HG02571 (cell line): ENCODE measurements around the gene RACK1.

Experiments
- ATAC-seq: cut with Tn5 transposase; IDR thresholded peaks from one replicate; pipeline ENCODE4 v1.9.1; 2021; ENCODE audit warnings: mild to moderate bottlenecking, moderate library complexity; ENCODE audit not compliant: unreplicated experiment

RACK1 gene

DNA sequence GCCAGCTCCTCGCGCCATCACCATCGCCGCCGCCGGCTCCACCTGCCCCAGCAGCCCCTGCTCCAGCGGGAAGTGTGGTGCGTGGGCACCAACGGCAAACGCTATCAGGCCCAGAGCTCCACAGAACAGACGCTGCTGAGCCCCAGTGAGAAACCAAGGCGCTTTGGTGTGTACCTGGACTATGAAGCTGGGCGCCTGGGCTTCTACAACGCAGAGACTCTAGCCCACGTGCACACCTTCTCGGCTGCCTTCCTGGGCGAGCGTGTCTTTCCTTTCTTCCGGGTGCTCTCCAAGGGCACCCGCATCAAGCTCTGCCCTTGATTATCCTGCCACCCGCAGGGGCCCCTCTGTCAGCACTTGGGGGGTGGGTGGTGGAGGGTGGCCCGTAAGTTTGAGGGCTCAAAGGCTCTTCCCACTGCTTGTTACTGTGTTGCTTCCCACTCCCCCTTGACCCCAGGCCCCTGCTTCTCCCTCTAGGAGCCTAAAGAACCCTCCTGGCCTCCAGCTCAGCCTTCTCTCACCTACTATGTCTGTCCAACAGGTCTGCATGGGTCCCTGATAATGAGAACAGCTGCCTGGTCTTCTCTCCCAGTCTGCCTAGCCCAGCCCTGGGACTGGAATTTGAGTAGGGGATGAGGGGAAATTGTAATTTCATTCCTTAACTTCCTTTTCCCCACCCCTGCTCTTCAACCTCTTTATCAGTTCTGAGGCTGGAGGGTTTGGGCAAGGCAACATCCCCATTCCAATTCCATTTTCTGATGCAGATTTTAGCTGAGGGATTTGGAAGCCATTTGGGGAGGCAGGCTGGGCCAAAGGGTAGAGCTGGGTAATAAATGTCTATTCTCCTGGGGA, 9.0 kb downstream of the RACK1 start:
- no peak for ATAC-seq

DNA sequence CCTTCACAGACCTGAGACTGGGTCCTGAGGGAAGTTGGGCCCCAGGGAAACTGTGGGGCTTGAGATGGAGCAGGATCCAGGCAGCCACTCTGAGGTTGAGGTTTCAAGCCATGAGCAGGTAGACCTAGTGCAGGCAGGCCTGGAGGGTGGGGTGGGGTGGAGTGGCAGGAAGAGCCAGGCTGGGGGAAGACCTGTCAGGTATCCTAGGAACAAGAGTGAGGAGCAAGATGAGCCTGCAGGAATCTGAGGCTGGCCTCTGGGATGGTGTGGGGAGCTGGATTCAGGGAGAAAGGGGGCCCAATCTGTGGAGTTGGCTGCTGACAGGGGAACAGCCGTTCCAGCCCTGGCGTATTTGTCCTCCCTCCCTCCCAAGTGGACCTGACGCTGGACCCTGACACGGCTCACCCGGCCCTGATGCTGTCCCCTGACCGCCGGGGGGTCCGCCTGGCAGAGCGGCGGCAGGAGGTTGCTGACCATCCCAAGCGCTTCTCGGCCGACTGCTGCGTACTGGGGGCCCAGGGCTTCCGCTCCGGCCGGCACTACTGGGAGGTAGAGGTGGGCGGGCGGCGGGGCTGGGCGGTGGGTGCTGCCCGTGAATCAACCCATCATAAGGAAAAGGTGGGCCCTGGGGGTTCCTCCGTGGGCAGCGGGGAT, 9.8 kb downstream of the RACK1 start:
- ATAC-seq: no peak

DNA sequence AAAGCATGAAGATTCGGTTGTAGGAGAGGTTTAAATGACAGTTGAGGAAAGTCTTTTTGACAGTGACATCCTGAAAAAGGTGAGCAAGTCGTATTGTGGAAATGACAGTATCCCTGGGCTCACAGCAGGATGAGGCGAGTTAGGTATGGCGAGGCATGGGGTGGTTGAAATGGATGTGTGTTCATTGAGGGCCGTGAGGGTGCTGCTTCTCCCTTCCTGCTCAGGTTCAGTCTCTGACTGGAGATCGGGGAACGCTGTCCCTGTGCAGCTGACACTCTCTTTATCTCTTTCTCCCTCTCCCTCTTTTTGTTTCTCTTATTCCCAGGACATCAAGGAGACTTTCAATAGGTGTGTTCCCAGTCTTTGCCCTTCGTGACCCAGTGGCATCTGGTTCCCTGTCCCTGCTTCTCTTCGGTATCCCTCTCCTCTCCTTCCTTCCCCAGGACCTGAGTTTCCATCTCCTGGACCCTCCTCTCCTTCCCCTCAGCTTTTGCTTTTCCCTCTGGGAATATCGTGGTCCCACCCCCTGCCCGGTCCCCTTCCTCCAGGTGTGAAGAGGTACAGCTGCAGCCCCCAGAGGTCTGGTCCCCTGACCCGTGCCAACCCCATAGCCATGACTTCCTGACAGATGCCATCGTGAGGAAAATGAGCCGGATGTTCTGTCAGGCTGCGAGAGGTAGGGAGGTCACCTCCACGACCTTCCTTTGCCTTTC, 10.5 kb downstream of the RACK1 start:
- no peak for ATAC-seq

DNA sequence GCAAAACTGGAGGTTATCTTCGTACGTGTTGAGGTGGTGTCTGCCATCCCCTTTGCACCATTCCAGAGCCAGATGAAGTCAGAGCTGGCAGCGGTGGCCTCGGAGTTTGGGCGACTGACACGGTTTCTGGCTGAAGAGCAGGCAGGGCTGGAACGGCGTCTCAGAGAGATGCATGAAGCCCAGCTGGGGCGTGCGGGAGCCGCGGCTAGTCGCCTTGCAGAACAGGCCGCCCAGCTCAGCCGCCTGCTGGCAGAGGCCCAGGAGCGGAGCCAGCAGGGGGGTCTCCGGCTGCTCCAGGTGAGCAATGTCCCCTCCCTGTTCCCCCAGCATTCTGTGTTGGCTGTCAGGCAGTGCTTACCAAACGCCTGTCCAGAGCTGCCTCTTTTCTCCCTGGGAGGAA, 11.1 kb downstream of the RACK1 start:
- ATAC-seq: no peak

DNA sequence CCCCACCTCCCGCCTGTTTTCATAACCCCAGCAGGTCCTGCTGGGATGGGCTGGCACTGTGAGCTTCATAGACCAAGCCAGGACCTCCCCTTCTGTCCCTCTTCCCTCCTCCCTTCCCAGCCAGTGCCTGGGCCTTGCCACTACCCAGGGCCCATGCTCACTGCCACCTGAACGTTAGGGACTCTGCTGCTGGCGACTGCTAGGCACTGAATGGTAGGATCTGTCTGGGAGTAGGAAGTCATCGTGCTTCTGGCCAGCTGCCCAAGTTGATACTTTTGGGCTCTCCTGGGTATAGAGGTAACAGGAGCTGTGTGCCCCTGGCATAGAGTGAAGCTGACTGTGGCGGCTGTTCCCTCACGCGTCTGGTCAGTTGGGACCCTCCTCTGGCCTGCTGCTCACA, 12.3 kb downstream of the RACK1 start:
- no peak for ATAC-seq

DNA sequence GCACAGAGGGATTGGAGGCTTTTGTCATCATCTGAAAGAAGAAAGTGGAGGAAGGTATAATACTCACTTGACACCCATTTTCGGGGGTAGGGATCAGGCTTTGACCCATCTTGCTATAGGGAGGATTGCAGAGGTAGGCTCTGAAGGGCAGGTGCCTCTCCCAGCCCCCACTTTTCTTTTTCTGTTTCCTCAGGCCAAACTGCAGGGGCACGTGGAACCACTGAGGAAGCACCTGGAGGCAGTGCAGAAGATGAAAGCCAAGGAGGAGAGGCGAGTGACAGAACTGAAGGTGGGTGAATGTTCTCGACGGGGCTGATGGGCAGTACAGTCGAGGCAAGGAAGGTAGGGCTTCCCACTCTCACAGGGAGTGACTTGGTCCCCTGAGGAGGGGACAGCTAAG, 13.2 kb downstream of the RACK1 start:
- ATAC-seq: no peak

DNA sequence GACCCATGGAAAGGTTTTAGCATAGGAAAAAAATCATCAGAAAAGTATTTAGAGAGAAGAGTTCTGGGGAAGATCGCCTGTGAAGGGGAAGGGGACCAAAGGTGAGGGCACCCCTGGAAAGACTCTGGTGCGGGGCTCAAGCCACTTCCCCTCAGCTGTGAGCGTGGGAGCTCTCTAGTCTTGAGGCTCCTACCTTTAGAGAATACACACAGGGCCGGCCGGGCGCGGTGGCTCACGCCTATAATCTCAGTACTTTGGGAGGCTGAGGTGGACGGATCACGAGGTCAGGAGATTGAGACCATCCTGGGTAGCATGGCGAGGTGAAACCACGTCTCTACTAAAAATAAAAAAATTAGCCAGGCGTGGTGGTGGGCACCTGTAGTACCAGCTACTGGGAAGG, 13.7 kb downstream of the RACK1 start:
- ATAC-seq: no peak

DNA sequence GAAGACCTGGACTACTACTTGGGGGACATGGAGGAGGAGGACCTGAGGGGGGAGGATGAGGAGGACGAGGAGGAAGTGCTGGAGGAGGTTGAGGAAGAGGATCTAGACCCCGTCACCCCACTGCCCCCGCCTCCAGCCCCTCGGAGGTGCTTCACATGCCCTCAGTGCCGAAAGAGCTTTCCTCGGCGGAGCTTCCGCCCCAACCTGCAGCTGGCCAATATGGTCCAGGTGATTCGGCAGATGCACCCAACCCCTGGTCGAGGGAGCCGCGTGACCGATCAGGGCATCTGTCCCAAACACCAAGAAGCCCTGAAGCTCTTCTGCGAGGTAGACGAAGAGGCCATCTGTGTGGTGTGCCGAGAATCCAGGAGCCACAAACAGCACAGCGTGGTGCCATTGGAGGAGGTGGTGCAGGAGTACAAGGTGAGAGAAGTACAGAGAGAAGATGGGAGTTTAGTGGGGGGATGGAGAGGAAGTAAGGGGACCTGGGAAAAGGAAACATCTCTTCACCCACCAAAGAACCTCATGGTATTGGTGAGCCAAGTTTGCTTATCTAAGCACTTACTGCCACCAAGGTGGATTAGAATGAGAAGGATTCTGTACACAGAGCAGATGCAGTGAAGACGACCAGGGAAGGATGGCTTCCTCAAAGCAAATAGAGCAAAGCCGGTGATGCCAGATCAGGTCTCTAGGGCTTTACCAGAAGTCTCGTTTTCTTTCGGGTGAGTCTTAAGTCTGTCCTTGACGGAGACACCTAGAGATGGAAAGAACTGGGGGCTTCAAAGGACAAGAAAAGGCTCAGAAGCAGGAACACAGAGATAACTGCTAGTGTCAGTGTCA, 19.1 kb downstream of the RACK1 start:
- no peak for ATAC-seq

DNA sequence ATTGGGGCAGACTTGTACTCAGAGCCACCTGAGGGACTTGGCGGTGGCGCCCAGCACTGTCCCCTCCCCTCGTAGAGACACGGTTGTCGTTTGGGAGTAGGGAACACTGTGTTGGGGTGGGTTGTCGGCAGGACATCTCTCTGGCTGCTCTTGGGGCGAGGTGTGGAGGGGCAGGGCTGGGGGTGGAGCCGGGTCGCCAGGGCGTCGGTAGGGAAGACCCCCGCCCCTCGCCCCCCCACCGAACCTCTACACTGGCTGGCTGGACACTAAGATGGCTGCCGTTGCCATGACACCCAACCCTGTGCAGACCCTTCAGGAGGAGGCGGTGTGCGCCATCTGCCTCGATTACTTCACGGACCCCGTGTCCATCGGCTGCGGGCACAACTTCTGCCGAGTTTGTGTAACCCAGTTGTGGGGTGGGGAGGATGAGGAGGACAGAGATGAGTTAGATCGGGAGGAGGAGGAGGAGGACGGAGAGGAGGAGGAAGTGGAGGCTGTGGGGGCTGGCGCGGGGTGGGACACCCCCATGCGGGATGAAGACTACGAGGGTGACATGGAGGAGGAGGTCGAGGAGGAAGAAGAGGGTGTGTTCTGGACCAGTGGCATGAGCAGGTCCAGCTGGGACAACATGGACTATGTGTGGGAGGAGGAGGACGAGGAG, 19.8 kb downstream of the RACK1 start:
- no peak for ATAC-seq

DNA sequence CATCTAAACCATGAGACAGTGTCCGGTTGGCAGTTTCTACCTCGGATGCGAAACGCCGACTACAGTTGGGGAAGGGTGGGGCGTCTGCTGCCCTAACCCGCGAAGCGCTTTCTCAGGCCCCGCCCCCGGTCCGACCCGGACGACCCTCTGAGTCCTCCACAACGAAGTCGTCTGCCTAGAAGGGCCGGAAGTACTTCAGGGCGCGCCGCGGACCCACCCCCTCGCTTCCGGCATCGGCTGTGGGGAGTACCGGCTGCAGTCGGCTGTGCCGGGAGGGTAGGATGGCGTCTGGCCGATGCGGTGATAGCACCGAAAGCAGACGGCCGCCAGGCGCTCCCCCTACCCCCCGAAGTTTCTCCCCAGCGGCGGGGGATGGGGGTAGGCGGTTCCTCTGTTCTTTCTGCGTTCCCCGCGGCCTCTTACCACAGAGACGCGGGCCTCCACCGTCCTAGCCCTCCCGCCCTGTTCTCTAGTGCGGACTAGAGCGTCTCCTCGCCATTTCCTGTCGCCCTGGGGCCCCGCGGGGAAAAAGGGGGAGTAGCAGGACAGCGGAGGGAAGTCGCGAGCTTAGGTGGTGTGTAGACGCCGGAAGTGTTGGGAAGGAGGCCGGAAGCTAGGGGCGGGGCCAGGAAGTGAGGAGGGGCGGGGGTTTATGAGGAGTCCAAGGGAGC, 20.5 kb downstream of the RACK1 start, which contains the start of gene TRIM41:
Gene TRIM41 (plus strand): TSS at position 224 of the 671 bp plus-strand sequence. CDS start 719 bp downstream, outside the sequence.
- ATAC-seq: peak; percentile 66

DNA sequence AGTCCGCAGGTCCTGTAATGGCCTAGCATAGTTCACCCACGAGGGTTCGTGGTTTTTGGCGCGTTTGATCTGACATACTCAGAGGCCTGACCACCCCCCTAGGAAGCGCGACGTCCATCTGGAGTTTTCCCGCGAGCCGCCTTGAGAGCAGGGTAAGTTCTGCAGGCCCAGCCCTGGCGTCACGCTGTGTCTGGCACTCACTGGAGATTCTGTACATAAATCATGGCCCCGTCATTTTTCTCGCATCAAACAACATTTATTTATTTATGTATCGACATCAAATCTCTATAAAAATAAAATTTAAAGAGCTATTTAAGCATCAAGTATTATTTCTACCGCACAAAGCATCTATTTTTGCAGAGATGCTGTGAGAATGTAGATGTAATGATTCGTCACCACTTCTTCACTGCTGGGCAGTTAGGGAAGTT, 21.1 kb downstream of the RACK1 start:
- no peak for ATAC-seq

DNA sequence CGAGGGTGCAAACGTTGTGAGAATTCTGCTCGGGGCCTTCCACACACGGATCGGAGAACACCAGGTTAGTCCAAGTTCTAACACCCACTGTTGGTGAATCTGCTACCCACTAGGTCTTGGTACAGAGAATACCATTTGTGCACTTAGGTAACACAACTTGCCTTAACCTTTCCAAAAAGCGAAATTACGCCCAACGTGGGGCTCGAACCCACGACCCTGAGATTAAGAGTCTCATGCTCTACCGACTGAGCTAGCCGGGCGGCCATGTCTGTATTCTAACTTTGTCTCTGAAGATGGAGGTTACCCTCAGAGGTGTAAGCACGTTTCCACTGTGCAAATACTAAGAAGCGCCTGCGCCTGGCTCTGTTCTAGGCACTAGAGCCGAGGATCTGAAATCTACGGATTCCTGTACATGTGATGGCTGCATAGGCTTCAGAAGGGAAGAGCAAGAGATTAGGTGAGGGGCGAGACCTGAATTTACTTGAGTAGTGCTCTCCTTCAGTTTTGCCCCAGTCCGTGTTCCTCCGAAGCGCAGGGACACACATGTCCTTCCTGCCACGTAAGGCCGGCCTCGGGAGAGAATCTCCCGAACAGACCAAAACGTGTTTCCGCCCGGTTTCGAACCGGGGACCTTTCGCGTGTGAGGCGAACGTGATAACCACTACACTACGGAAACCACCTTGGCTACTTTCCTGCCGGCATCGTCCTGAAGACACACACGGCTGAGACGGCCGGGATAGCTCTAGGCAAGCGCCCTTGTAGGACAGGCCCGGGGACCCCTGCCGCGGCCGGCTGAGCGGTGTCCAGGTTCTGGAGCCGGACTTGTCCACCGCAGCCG, 21.7 kb downstream of the RACK1 start:
- peak; percentile 28 for ATAC-seq

DNA sequence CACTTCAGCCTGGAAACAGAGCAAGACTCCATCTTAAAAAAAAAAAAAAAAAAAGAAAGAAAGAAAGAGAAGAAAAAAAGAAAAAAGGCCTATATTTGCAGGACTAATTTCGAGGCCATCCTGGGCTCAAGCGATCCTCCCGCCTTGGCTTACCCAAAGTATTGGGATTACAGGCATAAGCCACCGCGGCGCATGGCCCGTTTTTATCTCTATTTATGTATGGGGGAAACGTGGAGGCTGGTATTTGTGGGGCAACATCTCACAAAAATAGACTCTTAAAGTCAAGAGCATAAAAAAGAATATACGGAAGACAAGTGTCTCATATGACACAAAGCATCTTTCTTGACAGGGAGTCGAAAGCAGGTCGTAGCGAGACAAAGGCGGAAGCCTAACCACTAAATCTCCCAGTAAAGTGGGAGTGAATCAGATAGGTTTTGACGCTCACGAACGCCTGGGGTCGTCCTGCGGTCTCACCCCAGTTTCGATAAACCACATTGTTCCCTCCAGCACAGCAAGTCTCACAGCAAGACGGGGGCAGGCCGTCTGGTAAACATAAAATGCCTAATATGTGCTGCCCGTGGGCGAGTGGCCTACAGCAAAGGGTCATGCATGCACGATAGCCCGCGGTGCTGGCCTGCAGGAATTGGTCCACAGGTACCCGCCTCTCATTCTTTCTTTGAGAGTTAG, 22.5 kb downstream of the RACK1 start:
- no peak for ATAC-seq

DNA sequence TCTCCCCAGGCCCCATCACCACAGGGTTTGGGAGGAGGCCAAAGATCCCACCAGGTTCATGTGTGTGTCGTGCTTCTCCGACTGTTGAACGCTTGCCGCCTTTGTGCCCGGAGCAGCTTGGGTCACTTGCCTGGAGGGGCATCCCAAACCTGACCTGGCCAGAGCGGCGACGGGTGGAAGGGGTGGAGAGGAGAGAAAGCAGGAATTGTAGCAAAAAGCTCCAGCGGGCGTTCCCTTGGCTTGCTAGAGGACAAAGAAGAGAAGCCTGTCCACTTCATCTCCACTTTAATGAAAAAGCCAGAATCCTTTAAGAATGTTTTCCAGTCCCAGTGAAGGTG, 23.6 kb downstream of the RACK1 start:
- no peak for ATAC-seq

DNA sequence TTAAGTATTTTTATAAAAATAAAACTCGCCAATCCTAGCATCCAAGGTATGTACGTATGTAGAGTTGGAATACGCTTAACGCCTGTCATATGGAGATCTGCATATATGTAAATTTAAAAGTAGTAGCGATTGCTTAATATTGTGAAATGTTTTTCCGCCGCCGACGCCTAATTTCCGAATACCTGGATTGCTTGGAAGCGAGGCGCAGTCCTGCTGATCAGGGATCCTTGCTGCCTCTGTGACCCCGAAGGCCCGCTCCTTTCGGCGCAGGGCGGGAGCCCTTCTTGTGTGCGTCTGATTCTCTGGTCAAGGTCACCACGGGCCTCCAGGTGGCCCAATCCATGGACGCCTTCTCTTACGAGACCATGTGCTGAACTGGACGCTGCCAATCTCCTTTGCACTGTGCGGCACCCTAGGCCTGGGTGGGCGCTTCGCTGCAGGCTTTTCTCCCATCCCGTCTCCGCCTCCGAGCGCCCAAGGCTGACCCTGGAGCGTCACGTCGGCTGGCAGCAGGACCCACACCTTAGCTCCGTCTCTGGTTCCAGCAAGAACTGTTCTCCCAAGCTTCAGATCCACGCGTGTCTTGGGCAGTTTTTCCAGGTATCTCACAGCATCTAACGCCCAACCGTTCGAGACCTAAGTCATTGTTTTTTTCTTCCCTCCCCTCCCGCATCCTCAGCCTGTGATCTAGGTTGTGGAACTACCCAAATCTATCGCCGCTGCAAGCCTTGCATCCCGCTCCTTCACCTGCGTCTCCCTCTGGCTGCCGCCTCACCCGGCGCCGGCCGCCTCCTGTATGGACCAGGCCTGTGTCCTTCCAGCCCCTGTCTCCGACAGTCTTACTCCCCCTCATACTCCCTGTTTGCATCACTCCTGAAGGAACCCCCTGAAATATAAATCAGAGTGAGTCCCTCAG, 24.2 kb downstream of the RACK1 start:
- ATAC-seq: no peak

DNA sequence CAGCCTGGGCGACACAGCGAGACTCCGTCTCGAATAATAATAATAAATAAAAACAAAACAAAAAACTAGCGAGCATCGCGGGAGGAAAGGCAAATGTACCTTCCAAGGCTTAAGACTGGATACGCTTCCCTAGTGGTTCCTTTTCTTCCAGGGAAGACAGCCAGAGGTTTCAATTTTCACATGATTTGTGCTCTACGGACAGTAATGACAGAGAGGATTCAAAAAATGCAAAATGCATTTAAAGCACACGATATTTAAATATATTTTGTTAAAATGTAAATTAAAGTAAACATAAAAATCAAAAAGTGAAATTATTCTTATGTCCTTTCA, 24.9 kb downstream of the RACK1 start:
- no peak for ATAC-seq

DNA sequence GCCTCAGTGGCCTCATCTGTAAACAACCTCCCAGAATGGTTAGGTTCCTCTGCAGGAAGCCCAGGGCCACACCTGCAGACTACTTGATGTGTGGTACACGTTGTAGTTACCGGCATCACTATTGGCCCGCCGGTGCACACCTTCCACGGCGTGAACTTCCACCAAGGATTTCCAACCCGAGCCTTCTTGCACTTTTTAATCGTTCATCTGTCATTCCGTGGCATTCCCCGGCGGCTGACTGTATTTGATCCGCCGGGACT, 26.0 kb downstream of the RACK1 start:
- no peak for ATAC-seq
